K562 (cell line): ENCODE results near the gene STMP1. TPM values are rescaled to one million over a fixed set of nuclear protein-coding genes. Genes with fewer than 3 reads are reported as not detected.

Source experiments
- ATAC-seq: fragments of 200-7000 bp; cut with Tn5 transposase; 3 replicates; pipeline ENCODE4 v1.9.1; 2020; ENCODE audit warnings: moderate library complexity
- BruUV-seq: library from RNA; stranded (reverse); fragments of 400-500 nt; replicated peaks from 2 replicates; lab custom pipeline; 2021; lab: Mats Ljungman, UMichigan
- CTCF ChIA-PET: fragments of 300-600 bp; formaldehyde crosslinking; extraction: SDS; loops from one replicate; lab custom pipeline; 2021; ENCODE audit warnings: low intra/inter-chr PET ratio; lab: Yijun Ruan, JAX
- POLR2A ChIA-PET: fragments of 300-600, 350-650 bp; sonication (Branson Sonifier 250); formaldehyde crosslinking; extraction: SDS; loops from one replicate; lab custom pipeline; 2021; ENCODE audit warnings: antibody characterized with exemption, inconsistent platforms; lab: Yijun Ruan, JAX
- DNase-seq, 4 experiments: peaks; one replicate each; pipeline versions ENCODE4 v3.0.0 to v3.0.0-alpha.2; 2011 to 2018; ENCODE audit warnings: low spot score in 3 of 4, mixed read lengths in 3 of 4; ENCODE audit errors: extremely low read depth in 1 of 4
- FAIRE-seq: peaks from 2 replicates; lab custom pipeline; 2011; peaks lifted over from hg19 to GRCh38; lab: Jason Lieb, UNC
- H2AFZ ChIP-seq: 2 replicates; pipeline ENCODE4 v1.6.0; 2011; ENCODE audit warnings: low read depth, low read length, control low read depth, inconsistent platforms
- H3K27ac ChIP-seq: fragments of 200-600 bp; 3 replicates; pipeline ENCODE4 v1.8.0; 2011; ENCODE audit warnings: low read depth, mild to moderate bottlenecking, control low read depth, inconsistent platforms, low read length, moderate library complexity, mixed read lengths; ENCODE audit errors: extremely low read depth
- H3K27me3 ChIP-seq, 2 experiments: fragments of 300-600 bp in 1 of 2; 2 replicates in 1 of 2; 3 replicates in 1 of 2; pipeline versions ENCODE4 v1.6.0 to v1.8.0; 2011; ENCODE audit warnings: inconsistent platforms in 2 of 2, low read length in 2 of 2, mild to moderate bottlenecking in 1 of 2, mixed read lengths in 1 of 2, moderate library complexity in 1 of 2; ENCODE audit not compliant: control insufficient read depth in 2 of 2, insufficient read depth in 2 of 2
- H3K36me3 ChIP-seq: fragments of 300-600 bp; 3 replicates; pipeline ENCODE4 v1.8.0; 2011; ENCODE audit warnings: mild to moderate bottlenecking, low read length, inconsistent platforms; ENCODE audit not compliant: control insufficient read depth, insufficient read depth
- H3K4me1 ChIP-seq, 2 experiments: fragments of 200-600 bp in 1 of 2; replicated peaks in 1 of 2; 2 replicates in 1 of 2; 3 replicates in 1 of 2; pipeline versions ENCODE4 v1.5.1 to v1.8.0; 2011; ENCODE audit warnings: inconsistent platforms in 2 of 2, low read length in 2 of 2, mild to moderate bottlenecking in 1 of 2, mixed read lengths in 1 of 2, moderate library complexity in 1 of 2; ENCODE audit not compliant: control insufficient read depth in 2 of 2, insufficient read depth in 2 of 2
- H3K4me2 ChIP-seq: 2 replicates; pipeline ENCODE4 v1.6.1; 2011; ENCODE audit warnings: low read length, control low read depth, inconsistent platforms, mixed read lengths; ENCODE audit not compliant: insufficient read depth
- H3K4me3 ChIP-seq: fragments of 200-600 bp; sonication (generic), shearing (Covaris generic); 2 replicates; pipeline ENCODE4 v1.5.1; 2016; ENCODE audit warnings: control low read depth, inconsistent platforms
- H3K79me2 ChIP-seq: fragments of 200-600 bp; 3 replicates; pipeline ENCODE4 v1.8.0; 2011; ENCODE audit warnings: low read length, inconsistent platforms; ENCODE audit not compliant: control insufficient read depth, insufficient read depth
- H3K9ac ChIP-seq, 2 experiments: 2 replicates each; pipeline versions ENCODE4 v1.6.0 to v1.6.1; 2011; ENCODE audit warnings: low read depth in 2 of 2, low read length in 2 of 2, control low read depth in 1 of 2, inconsistent platforms in 1 of 2, mild to moderate bottlenecking in 1 of 2, mixed read lengths in 1 of 2; ENCODE audit not compliant: insufficient read depth in 1 of 2
- H3K9me1 ChIP-seq: one replicate; pipeline ENCODE4 v1.6.0; 2011; ENCODE audit warnings: inconsistent platforms, mild to moderate bottlenecking, low read length, moderate library complexity; ENCODE audit not compliant: control insufficient read depth, insufficient read depth
- H3K9me3 ChIP-seq: replicated peaks from 2 replicates; pipeline ENCODE4 v1.5.1; 2011; ENCODE audit warnings: low read depth, low read length, inconsistent platforms; ENCODE audit not compliant: control insufficient read depth, insufficient read depth
- H4K20me1 ChIP-seq: replicated peaks from 2 replicates; pipeline ENCODE4 v1.6.1; 2011; ENCODE audit warnings: low read length, inconsistent platforms, mixed read lengths; ENCODE audit not compliant: control insufficient read depth, insufficient read depth
- CEBPG ChIP-seq, 3 experiments: fragments of 200-800 bp in 1 of 3; sonication (Bioruptor generic) in 1 of 3; sonication (generic) in 1 of 3; formaldehyde crosslinking in 1 of 3; IDR thresholded peaks in 2 of 3; conservative IDR thresholded peaks in 1 of 3; 2 replicates each; pipeline versions ENCODE4 v1.6.1 to v1.8.0; 2016 to 2022; ENCODE audit warnings: missing compliant biosample characterization in 2 of 3, missing genetic modification characterization in 2 of 3, mild to moderate bottlenecking in 1 of 3, missing genetic modification reagents in 1 of 3
- KLF1 ChIP-seq: fragments of 450-650 bp; IDR thresholded peaks from 2 replicates; pipeline ENCODE4 v1.6.1; 2016; ENCODE audit warnings: missing genetic modification characterization, missing compliant biosample characterization
- PCBP2 ChIP-seq: fragments of 200-400 bp; formaldehyde crosslinking; IDR thresholded peaks from 2 replicates; pipeline ENCODE4 v1.6.1; 2018; ENCODE audit warnings: low read length, low read depth, mild to moderate bottlenecking, moderate library complexity; ENCODE audit not compliant: poor library complexity, severe bottlenecking
- WGBS: fragments of 100-300 bp; shearing (Covaris generic); methylation state at CpG from one replicate; pipeline ENCODE4 v1.1.6; 2016; ENCODE audit warnings: low coverage, mixed read lengths; ENCODE audit not compliant: insufficient coverage; ENCODE audit errors: missing lambda C conversion rate; 5-methylcytosine and 5-hydroxymethylcytosine counted together
- in situ Hi-C: fragments of 300-500 bp; cut with MboI; formaldehyde crosslinking; loops from 4 replicates; pipeline ENCODE4 v1.15.0; 2018; ENCODE audit warnings: inconsistent platforms, mixed read lengths
- intact Hi-C: fragments of 100-400 bp; cut with micrococcal nuclease; formaldehyde crosslinking; loops from 2 replicates; pipeline ENCODE4 v1.14.2; 2022
- polyA plus RNA-seq, 8 experiments: library from polyadenylated mRNA; depleted of rRNA in 4 of 8; stranded (reverse) in 5 of 8; unstranded in 3 of 8; fragments of >200 nt; fragmentation: Nextera tagmentation in 2 of 8; fragmentation: Illumina TruSeq in 1 of 8; extraction: Ambion mirVana in 2 of 8; extraction: Trizol in 1 of 8; gene quantifications; 2 replicates each; pipeline versions ENCODE4 v1.2.1 to v1.2.3, GENCODE V29; 2011 to 2014; ENCODE audit warnings: inconsistent platforms in 1 of 8, missing spikeins in 1 of 8
- total RNA-seq, 7 experiments: library from RNA; depleted of rRNA in 6 of 7; stranded (reverse); fragments of >200 nt in 6 of 7; fragmentation: Illumina TruSeq in 2 of 7; extraction: Trizol in 2 of 7; gene quantifications; 2 replicates each; pipeline versions ENCODE4 v1.2.1 to v1.2.3, GENCODE V29; 2011 to 2021; ENCODE audit warnings: low replicate concordance in 1 of 7
- TF ChIP-seq, protein P1 (sequence below): sonication (generic); formaldehyde crosslinking; IDR thresholded peaks from 2 replicates; pipeline ENCODE4 v1.8.1; 2023; ENCODE audit warnings: mild to moderate bottlenecking, missing genetic modification reagents
- TF ChIP-seq, protein P2 (sequence below): fragments of 200-800 bp; sonication (Bioruptor generic); IDR thresholded peaks from 2 replicates; pipeline ENCODE4 v1.6.1; 2017; ENCODE audit warnings: missing genetic modification characterization, missing compliant biosample characterization
- TF ChIP-seq, protein P3 (sequence below): fragments of 250-450 bp; sonication (Bioruptor Pico); IDR thresholded peaks from 2 replicates; pipeline ENCODE4 v1.4.0; 2020; ENCODE audit warnings: mild to moderate bottlenecking, moderate library complexity

Gene STMP1
- total and polyA plus RNA-seq, 9 of the 15 experiments (the other 6 are each of a cell fraction or from before 2014, with no cell fraction given), result 10.6 to 249 (median 56.8) TPM

DNA sequence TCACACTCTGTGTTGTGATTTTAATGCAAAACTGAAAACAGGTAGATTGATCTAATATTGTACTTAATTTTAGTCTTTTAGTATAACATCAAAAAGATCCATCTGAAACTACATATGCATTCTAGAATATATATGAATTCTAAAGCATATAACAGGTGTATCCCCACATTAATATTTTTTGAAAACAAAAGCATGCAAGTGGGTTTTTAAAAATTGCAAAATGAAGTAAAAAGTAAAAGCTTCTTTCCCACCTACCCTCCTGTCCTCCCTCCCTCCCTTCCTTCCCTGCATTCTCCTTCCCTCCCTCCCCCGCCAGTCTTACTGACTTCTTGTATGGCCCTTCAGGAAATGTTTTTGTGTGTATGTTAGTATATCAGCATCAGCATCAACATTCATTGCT lies 14.6 kb upstream of the STMP1 start:
- no peak overlapping the region for H3K9ac ChIP-seq
- H3K4me1 ChIP-seq, result peaks cover 9 to 10% of the 10 kb centered on the region in 2 experiments; a peak in 3 of 5 replicates
- 100% methylated on average over 1 of the region's 1 CpG for WGBS
- intact Hi-C loops (loop anchor here (5.0 to 10.0 kb wide), 2 partner anchors 135 to 233 kb away; partner anchors contain the start of gene CNOT4), in situ Hi-C loops (loop anchor here (10.0 kb wide), 1 partner anchor 363 kb away; no protein-coding TSS in a partner anchor)
- no peak overlapping the region for H3K27ac ChIP-seq
- H3K36me3 ChIP-seq, result peaks cover 71% of the 10 kb centered on the region
- no peak overlapping the region for H2AFZ ChIP-seq
- peaks cover 6% of the 10 kb centered on the region; the same call in 1 of the 2 replicates for H4K20me1 ChIP-seq
- FAIRE-seq (no peak), ATAC-seq (no peak)
- H3K27me3 ChIP-seq, result no peaks in the 10 kb centered on the region
- H3K4me2 ChIP-seq, result no peak overlapping the region
- no peaks in the 10 kb centered on the region for H3K9me3 ChIP-seq
- no peak overlapping the region for H3K4me3 ChIP-seq
- BruUV-seq, result no TSS peak
- no peaks in the 10 kb centered on the region for H3K9me1 ChIP-seq
- POLR2A ChIA-PET, result no interaction called here
- TF ChIP-seq PCBP2, result peak; percentile 94
- TF ChIP-seq KLF1 (tag), result no peak
- TF ChIP-seq, all 486 proteins: peak for 1
- no peak for DNase-seq
- no peaks in the 10 kb centered on the region for H3K79me2 ChIP-seq
- CTCF ChIA-PET, result interaction anchor here (4.8 kb wide), 1 partner anchor 366 kb away, joined by 51 read pairs; no protein-coding TSS in a partner anchor

DNA sequence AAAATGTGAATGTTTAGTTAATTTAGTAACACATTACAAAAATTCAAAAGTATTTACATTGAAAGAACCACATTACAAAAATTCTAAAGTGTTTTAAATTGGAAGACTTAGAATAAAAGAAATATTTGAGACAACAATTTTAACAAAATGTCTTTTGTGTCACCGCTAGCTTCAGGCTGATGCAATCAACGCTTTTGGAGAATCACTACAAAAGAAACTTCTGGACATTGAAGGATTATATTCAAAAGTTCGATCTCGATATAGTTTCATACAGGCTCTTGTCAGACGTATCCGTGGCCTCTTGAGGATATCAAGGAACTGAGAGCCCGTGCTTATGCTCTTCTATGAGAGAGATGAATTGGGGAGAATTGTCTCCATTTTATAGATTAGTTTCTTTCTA lies 14.1 kb upstream of the STMP1 start:
- no peak overlapping the region for H3K9ac ChIP-seq
- H3K36me3 ChIP-seq, result peaks cover 67% of the 10 kb centered on the region
- ChIA-PET CTCF (no interaction called here), POLR2A (no interaction called here)
- H2AFZ ChIP-seq, result no peak overlapping the region
- H3K9me3 ChIP-seq, result no peaks in the 10 kb centered on the region
- H3K9me1 ChIP-seq, result no peaks in the 10 kb centered on the region
- intact Hi-C loops, result loop anchor here (5.0 to 10.0 kb wide), 2 partner anchors 136 to 233 kb away; partner anchors contain the start of gene CNOT4
- H3K27ac ChIP-seq, result no peak overlapping the region
- ATAC-seq (no peak), FAIRE-seq (no peak), DNase-seq (no peak)
- no peaks in the 10 kb centered on the region for H3K27me3 ChIP-seq
- 96% methylated on average over 7 of the region's 7 CpGs for WGBS
- no peak overlapping the region for H3K4me2 ChIP-seq
- H4K20me1 ChIP-seq, result peaks cover 6% of the 10 kb centered on the region; the same call in 1 of the 2 replicates
- BruUV-seq, result no TSS peak
- no peak overlapping the region for H3K4me3 ChIP-seq
- no peaks in the 10 kb centered on the region for H3K79me2 ChIP-seq
- H3K4me1 ChIP-seq, result peaks cover 10% of the 10 kb centered on the region in 2 experiments; a peak in 3 of 5 replicates
- in situ Hi-C loops, result loop anchor here (10.0 kb wide), 1 partner anchor 363 kb away; no protein-coding TSS in a partner anchor
- TF ChIP-seq, protein P1, sequence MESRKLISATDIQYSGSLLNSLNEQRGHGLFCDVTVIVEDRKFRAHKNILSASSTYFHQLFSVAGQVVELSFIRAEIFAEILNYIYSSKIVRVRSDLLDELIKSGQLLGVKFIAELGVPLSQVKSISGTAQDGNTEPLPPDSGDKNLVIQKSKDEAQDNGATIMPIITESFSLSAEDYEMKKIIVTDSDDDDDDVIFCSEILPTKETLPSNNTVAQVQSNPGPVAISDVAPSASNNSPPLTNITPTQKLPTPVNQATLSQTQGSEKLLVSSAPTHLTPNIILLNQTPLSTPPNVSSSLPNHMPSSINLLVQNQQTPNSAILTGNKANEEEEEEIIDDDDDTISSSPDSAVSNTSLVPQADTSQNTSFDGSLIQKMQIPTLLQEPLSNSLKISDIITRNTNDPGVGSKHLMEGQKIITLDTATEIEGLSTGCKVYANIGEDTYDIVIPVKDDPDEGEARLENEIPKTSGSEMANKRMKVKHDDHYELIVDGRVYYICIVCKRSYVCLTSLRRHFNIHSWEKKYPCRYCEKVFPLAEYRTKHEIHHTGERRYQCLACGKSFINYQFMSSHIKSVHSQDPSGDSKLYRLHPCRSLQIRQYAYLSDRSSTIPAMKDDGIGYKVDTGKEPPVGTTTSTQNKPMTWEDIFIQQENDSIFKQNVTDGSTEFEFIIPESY, result peak; percentile 73
- TF ChIP-seq, protein P2, sequence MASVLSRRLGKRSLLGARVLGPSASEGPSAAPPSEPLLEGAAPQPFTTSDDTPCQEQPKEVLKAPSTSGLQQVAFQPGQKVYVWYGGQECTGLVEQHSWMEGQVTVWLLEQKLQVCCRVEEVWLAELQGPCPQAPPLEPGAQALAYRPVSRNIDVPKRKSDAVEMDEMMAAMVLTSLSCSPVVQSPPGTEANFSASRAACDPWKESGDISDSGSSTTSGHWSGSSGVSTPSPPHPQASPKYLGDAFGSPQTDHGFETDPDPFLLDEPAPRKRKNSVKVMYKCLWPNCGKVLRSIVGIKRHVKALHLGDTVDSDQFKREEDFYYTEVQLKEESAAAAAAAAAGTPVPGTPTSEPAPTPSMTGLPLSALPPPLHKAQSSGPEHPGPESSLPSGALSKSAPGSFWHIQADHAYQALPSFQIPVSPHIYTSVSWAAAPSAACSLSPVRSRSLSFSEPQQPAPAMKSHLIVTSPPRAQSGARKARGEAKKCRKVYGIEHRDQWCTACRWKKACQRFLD (CRISPR knock-in tag), result no peak
- TF ChIP-seq, protein P3, sequence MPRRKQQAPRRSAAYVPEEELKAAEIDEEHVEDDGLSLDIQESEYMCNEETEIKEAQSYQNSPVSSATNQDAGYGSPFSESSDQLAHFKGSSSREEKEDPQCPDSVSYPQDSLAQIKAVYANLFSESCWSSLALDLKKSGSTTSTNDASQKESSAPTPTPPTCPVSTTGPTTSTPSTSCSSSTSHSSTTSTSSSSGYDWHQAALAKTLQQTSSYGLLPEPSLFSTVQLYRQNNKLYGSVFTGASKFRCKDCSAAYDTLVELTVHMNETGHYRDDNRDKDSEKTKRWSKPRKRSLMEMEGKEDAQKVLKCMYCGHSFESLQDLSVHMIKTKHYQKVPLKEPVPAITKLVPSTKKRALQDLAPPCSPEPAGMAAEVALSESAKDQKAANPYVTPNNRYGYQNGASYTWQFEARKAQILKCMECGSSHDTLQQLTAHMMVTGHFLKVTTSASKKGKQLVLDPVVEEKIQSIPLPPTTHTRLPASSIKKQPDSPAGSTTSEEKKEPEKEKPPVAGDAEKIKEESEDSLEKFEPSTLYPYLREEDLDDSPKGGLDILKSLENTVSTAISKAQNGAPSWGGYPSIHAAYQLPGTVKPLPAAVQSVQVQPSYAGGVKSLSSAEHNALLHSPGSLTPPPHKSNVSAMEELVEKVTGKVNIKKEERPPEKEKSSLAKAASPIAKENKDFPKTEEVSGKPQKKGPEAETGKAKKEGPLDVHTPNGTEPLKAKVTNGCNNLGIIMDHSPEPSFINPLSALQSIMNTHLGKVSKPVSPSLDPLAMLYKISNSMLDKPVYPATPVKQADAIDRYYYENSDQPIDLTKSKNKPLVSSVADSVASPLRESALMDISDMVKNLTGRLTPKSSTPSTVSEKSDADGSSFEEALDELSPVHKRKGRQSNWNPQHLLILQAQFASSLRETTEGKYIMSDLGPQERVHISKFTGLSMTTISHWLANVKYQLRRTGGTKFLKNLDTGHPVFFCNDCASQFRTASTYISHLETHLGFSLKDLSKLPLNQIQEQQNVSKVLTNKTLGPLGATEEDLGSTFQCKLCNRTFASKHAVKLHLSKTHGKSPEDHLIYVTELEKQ, result no peak
- TF ChIP-seq CEBPG (CRISPR knock-in tag; IDR thresholded peaks at IDR 0.05), result peak; percentile 28; the same call in 1 of the 2 replicates
- TF ChIP-seq CEBPG (tag; conservative IDR thresholded peaks at IDR 0.05 in 1 of 2, IDR thresholded peaks at IDR 0.05 in 1 of 2), result peak; percentile 38 to 65; a peak in 2 of 4 replicates
